HFFc6 (cell line): ENCODE results near the gene DENND1A. TPM values are rescaled to one million over a fixed set of nuclear protein-coding genes. Genes with fewer than 3 reads are reported as not detected.

ENCODE experiments used
- DNase-seq: peaks from one replicate; pipeline ENCODE4 v3.0.0-alpha.2; 2018
- H3K27ac Mint-ChIP-seq: 2 replicates; pipeline ENCODE4 v1.8.0; 2020; ENCODE audit warnings: mild to moderate bottlenecking, mixed read lengths
- H3K27me3 Mint-ChIP-seq: 2 replicates; pipeline ENCODE4 v1.8.0; 2021; ENCODE audit warnings: mild to moderate bottlenecking, moderate library complexity, mixed read lengths; ENCODE audit not compliant: insufficient read depth
- H3K36me3 Mint-ChIP-seq: 2 replicates; pipeline ENCODE4 v1.8.0; 2021; ENCODE audit warnings: low read depth, mixed read lengths
- H3K4me1 Mint-ChIP-seq: 2 replicates; pipeline ENCODE4 v1.8.0; 2020; ENCODE audit warnings: low read depth, mixed read lengths
- H3K4me3 Mint-ChIP-seq: 2 replicates; pipeline ENCODE4 v1.8.0; 2020; ENCODE audit warnings: mild to moderate bottlenecking, moderate library complexity, mixed read lengths
- H3K9me3 Mint-ChIP-seq: 2 replicates; pipeline ENCODE4 v1.8.0; 2020; ENCODE audit warnings: mild to moderate bottlenecking, mixed read lengths
- CTCF ChIP-seq: fragments of 200-600 bp; sonication (generic); IDR thresholded peaks from 2 replicates; pipeline ENCODE4 v1.5.0; 2021; ENCODE audit warnings: antibody characterized with exemption, mild to moderate bottlenecking
- total RNA-seq, 6 experiments: library from RNA; stranded (reverse); fragmentation: NEBNext Ultra II Directional; extraction: Animal tissue kit (Norgen Biotek cat#: 25700); gene quantifications; 2 replicates in 1 of 6; 3 replicates in 5 of 6; pipeline ENCODE4 v1.2.3, GENCODE V29; 2021

The DENND1A gene
- total RNA-seq, 6 experiments from 2014 or later = 25.4 to 38.3 (median 30.3) TPM

- TF ChIP-seq CTCF = no peak
- Mint-ChIP-seq H3K27me3 (peaks cover 13% of the 10 kb centered on the region), H3K9me3 (no peaks in the 10 kb centered on the region), H3K4me3 (no peak overlapping the region), H3K4me1 (no peaks in the 10 kb centered on the region), H3K27ac (no peak overlapping the region), H3K36me3 (no peaks in the 10 kb centered on the region)
- no peak for DNase-seq
These were observed 581.5 kb downstream of the DENND1A start for GRCh38 chr9:123348317-123348992.

- no peak for DNase-seq
- H3K4me1 Mint-ChIP-seq = no peaks in the 10 kb centered on the region
- H3K9me3 Mint-ChIP-seq = no peaks in the 10 kb centered on the region
- no peaks in the 10 kb centered on the region for H3K36me3 Mint-ChIP-seq
- peaks cover 13% of the 10 kb centered on the region for H3K27me3 Mint-ChIP-seq
- H3K4me3 Mint-ChIP-seq = no peak overlapping the region
- TF ChIP-seq CTCF = no peak
- no peak overlapping the region for H3K27ac Mint-ChIP-seq
These were observed 582.5 kb downstream of the DENND1A start for GRCh38 chr9:123347289-123348060.

GRCh38 chr9:123346826-123347225, 583.1 kb downstream of the DENND1A start:
- Mint-ChIP-seq H3K27me3 (peaks cover 13% of the 10 kb centered on the region), H3K4me3 (no peak overlapping the region), H3K4me1 (no peaks in the 10 kb centered on the region), H3K9me3 (no peaks in the 10 kb centered on the region), H3K27ac (no peak overlapping the region), H3K36me3 (no peaks in the 10 kb centered on the region)
- DNase-seq = no peak
- TF ChIP-seq CTCF = no peak

DNA sequence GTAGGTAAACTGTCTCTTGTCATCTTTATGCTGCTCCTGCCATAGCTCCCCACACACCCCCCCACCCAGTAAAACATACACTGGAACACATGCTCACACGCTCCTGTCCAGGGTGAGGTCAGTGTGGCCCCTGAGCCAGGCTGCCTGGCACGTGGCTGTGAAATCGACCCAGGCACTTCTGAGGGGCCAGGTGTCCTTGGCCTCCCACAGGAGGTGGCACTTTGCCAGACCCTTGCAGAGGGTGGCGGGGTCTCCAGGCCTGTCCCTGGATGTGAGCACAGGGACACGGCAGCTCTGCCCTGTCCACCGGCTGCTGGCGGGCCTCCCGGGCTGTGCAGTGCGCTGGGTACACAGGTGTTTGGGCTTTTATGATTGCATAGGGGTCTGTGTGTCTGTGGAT, 583.9 kb downstream of the DENND1A start:
- DNase-seq = no peak
- TF ChIP-seq CTCF = no peak
- Mint-ChIP-seq H3K27ac (no peak overlapping the region), H3K36me3 (no peaks in the 10 kb centered on the region), H3K9me3 (no peaks in the 10 kb centered on the region), H3K27me3 (peaks cover 8% of the 10 kb centered on the region), H3K4me1 (no peaks in the 10 kb centered on the region), H3K4me3 (no peak overlapping the region)

DNA sequence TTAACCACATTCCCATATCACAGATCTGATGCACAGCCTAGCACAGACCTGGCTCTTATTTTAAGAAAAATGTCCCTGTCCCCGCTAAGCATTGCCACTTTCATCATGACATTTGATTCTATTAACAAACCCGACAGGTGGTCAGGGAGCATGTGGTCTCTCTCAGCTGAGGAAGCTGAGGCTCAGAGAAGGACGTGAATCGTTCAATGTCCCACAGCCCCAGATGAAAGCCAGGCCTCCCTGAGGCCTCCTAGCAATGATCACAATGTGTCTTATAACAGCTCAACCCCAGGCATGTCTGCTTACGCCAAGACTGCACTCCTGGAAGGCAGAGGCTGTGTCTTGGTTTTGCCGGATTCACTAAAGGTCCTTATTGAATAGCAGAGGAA, 584.4 kb downstream of the DENND1A start:
- Mint-ChIP-seq H3K9me3 (no peaks in the 10 kb centered on the region), H3K4me3 (no peak overlapping the region), H3K27ac (no peak overlapping the region), H3K27me3 (peaks cover 4% of the 10 kb centered on the region), H3K36me3 (no peaks in the 10 kb centered on the region), H3K4me1 (no peaks in the 10 kb centered on the region)
- TF ChIP-seq CTCF = no peak
- DNase-seq = no peak
